Measurements from ENCODE around the gene LTBP4.
"Not testable (repeated sequence)": the region's sequence is repeated elsewhere in the genome, so short reads cannot be mapped to it uniquely, and the experiment has no call there.

DNA sequence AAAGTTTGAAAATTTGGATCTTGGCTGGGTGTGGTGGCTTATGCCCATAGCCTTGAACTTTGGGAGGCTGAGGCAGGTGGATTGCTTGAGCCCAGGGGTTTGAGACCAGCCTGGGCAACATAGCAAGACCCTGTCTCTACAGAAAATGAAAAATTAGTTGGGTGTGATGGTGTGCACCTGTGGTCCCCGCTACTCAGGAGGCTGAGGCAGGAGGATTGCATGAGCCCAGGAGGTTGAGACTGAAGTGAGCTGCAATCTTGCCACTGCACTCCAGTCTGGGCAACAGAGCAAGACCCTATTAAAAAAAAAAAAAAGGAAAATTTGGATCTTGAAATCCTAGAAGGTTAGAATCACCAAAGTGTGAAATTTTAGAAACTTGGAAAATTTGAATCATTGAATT lies 36.6 kb upstream of the LTBP4 start:
- TF ChIP-seq, protein P1, sequence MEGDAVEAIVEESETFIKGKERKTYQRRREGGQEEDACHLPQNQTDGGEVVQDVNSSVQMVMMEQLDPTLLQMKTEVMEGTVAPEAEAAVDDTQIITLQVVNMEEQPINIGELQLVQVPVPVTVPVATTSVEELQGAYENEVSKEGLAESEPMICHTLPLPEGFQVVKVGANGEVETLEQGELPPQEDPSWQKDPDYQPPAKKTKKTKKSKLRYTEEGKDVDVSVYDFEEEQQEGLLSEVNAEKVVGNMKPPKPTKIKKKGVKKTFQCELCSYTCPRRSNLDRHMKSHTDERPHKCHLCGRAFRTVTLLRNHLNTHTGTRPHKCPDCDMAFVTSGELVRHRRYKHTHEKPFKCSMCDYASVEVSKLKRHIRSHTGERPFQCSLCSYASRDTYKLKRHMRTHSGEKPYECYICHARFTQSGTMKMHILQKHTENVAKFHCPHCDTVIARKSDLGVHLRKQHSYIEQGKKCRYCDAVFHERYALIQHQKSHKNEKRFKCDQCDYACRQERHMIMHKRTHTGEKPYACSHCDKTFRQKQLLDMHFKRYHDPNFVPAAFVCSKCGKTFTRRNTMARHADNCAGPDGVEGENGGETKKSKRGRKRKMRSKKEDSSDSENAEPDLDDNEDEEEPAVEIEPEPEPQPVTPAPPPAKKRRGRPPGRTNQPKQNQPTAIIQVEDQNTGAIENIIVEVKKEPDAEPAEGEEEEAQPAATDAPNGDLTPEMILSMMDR (IDR thresholded peaks at IDR 0.05) = not testable (repeated sequence)
- TF ChIP-seq POLR2AphosphoS5, EP300 (IDR thresholded peaks at IDR 0.05): not testable (repeated sequence)

All from gastroesophageal sphincter (tissue), 3 donors.